ENCODE results near the gene BTBD2.

BTBD2 gene

DNA sequence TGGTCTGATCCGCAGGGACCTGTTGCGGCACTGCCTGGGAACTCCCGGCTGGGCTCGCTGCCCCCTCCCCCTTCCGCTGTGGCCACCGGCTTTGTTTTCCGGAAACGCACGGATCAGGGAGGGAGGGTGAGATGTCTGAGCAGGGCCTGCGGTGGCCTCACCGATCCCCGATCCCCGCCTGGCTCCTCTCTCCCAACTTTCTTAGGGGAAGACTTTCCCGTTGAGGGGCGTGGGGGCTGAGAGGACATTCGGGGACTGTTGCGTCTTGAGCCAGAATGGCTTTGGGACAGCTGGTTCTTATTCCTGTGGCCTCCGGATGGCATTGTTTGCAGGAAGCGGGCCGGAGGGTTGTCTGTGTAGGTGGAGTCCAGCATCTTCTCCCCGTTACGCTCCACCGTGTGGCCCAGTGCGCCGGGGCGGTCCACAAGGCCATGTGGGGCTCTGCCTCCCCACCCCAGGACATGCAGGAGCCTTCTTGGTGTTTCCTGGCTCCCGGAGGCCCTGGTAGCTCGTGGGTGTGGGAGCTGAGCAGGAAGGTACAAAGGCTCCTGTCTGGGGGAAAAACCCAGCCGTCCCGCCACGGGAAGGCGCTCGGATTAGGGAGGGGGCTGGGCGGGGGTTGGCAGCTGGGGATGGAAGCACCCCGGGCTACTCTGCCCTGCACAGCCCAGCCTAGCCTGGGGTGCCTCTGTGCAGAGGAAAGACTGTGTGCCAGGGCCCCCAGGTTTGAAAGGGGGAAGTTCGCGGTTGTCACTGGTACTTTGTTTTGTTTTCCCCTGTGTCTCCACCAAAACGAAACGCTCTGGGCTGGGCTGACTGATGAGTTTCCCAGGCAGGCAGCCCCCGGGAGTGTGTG, 73.2 kb downstream of the BTBD2 start:
- Histone ChIP-seq H3K9me2 (replicated peaks; ENCODE audit: insufficient read depth, low read length) (no peaks in the 10 kb centered on the region), H3K79me2 (ENCODE audit: low read length) (peaks cover 59% of the 10 kb centered on the region), H3K9ac (ENCODE audit: low read length) (peak overlapping the region; percentile 76), H3K36me3 (replicated peaks; ENCODE audit: insufficient read depth, low read length) (peaks cover 2% of the 10 kb centered on the region; the same call in 1 of the 2 replicates), H3K27me3 (replicated peaks; ENCODE audit: insufficient read depth, low read length) (no peaks in the 10 kb centered on the region), H3K4me1 (ENCODE audit: low read length) (peaks cover 17% of the 10 kb centered on the region), H4K20me1 (ENCODE audit: insufficient read depth, low read length) (peaks cover 30% of the 10 kb centered on the region), H3K4me2 (ENCODE audit: low read depth, low read length) (peak overlapping the region; percentile 99), H3K27ac (ENCODE audit: low read length) (peak overlapping the region; percentile 77), H3K9me3 (replicated peaks; ENCODE audit: insufficient read depth, low read length) (no peaks in the 10 kb centered on the region), H2AFZ (ENCODE audit: low read length) (peak overlapping the region; percentile 46), H3F3A (ENCODE audit: insufficient read depth, low read length) (peaks cover 28% of the 10 kb centered on the region), H3K4me3 (ENCODE audit: low read length) (peak overlapping the region; percentile 76)
- TF ChIP-seq EZH2 (optimal IDR thresholded peaks at IDR 0.05; ENCODE audit: low read depth, low read length) (no peak), EZH2phosphoT487 (IDR thresholded peaks at IDR 0.05; ENCODE audit: low read length) (no peak)
- TF ChIP-seq, protein P1, sequence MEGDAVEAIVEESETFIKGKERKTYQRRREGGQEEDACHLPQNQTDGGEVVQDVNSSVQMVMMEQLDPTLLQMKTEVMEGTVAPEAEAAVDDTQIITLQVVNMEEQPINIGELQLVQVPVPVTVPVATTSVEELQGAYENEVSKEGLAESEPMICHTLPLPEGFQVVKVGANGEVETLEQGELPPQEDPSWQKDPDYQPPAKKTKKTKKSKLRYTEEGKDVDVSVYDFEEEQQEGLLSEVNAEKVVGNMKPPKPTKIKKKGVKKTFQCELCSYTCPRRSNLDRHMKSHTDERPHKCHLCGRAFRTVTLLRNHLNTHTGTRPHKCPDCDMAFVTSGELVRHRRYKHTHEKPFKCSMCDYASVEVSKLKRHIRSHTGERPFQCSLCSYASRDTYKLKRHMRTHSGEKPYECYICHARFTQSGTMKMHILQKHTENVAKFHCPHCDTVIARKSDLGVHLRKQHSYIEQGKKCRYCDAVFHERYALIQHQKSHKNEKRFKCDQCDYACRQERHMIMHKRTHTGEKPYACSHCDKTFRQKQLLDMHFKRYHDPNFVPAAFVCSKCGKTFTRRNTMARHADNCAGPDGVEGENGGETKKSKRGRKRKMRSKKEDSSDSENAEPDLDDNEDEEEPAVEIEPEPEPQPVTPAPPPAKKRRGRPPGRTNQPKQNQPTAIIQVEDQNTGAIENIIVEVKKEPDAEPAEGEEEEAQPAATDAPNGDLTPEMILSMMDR (IDR thresholded peaks at IDR 0.05; ENCODE audit: low read length): peak; percentile 14
- peak; percentile 81 for DNase-seq

DNA sequence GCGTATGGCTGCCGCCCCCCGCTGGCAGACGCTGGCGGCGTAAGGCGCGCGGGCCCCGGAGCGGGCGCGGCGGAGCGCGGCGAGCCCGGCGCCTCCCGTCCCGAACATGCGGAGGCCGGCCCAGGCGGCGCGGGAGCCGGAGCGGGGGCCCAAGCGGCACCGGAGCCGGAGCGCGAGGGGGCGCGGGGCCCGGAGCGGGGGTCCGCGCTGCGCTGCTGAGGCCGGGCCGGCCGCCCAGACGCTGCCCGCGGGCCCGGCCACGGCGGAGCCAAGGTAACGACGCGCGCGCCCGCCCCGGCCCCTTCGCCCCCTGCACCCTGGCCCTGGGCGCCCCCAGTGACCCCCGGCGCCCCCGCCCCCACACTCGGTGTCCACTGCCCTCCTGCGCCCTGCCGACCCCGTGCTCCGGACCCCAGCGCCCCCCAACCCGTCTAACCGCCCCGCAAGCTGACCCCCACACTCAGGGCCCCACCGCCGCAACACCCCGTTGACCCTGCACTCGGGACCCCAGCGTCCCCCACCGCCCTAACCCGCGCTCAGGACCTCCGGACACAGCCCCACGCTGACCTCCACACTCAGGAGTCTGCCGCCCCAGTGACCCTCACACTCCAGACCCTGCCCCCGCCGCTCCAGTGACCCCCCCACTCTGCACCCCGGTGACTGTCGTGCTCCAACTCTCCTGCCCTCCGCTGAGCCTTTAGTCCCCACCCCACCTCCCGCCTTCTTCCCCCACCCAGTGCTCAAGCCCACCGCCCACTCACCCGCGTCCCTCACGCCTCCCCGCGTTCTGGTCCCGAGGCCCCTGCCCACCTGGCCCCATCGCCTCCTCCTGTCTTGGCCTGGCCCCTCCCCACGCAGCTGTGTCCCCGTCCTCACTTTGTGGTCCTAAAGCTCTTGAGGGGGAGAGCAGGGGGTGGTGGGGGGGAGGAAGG, 74.1 kb downstream of the BTBD2 start, which contains the start of gene CSNK1G2:
CSNK1G2 (plus strand) TSS at position 27 of the 932 bp plus-strand sequence. CDS start 28,601 bp downstream, outside the sequence.
- peak within 1 kb of the TSS; percentile 74 for H2AFZ ChIP-seq (ENCODE audit: low read length)
- peak within 1 kb of the TSS; percentile 77 for H3K27ac ChIP-seq (ENCODE audit: low read length)
- peaks cover 27% of the 10 kb centered on the region for H4K20me1 ChIP-seq (ENCODE audit: insufficient read depth, low read length)
- peaks cover 28% of the 10 kb centered on the region for H3F3A ChIP-seq (ENCODE audit: insufficient read depth, low read length)
- peak within 1 kb of the TSS; percentile 76 for H3K9ac ChIP-seq (ENCODE audit: low read length)
- no peaks in the 10 kb centered on the region for H3K9me2 ChIP-seq (replicated peaks; ENCODE audit: insufficient read depth, low read length)
- H3K4me3 ChIP-seq (ENCODE audit: low read length): peak within 1 kb of the TSS; percentile 76
- peak; percentile 15 for DNase-seq
- no peaks in the 10 kb centered on the region for H3K9me3 ChIP-seq (replicated peaks; ENCODE audit: insufficient read depth, low read length)
- no peak for TF ChIP-seq EZH2 (optimal IDR thresholded peaks at IDR 0.05; ENCODE audit: low read depth, low read length)
- TF ChIP-seq, protein P1 (IDR thresholded peaks at IDR 0.05; ENCODE audit: low read length): no peak
- no peak for TF ChIP-seq EZH2phosphoT487 (IDR thresholded peaks at IDR 0.05; ENCODE audit: low read length)
- no peaks in the 10 kb centered on the region for H3K36me3 ChIP-seq (replicated peaks; ENCODE audit: insufficient read depth, low read length)
- peak within 1 kb of the TSS; percentile 99 for H3K4me2 ChIP-seq (ENCODE audit: low read depth, low read length)
- H3K79me2 ChIP-seq (ENCODE audit: low read length): peaks cover 52% of the 10 kb centered on the region
- H3K4me1 ChIP-seq (ENCODE audit: low read length): peaks cover 17% of the 10 kb centered on the region
- H3K27me3 ChIP-seq (replicated peaks; ENCODE audit: insufficient read depth, low read length): no peaks in the 10 kb centered on the region

DNA sequence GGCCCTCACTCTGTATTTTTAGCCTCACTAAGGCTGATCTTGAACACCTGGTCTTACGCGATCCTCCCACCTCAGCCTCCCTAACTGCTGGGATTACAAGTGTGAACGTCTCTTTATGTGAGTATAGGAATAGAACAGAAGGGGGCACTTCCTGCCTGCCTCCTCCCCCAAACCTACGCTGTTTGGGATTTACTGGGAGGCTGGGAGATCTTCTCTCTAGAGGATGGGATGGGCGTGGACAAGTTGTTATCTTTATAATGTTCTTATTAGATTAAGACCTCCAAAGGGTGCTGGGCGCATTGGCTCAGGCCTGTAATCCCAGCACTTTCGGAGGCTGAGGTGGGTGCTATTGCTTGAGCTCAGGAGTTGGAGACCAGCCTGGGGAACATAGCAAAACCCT, 77.4 kb downstream of the BTBD2 start:
- Histone ChIP-seq H3K79me2 (ENCODE audit: low read length) (peaks cover 22% of the 10 kb centered on the region), H3K4me3 (ENCODE audit: low read length) (no peak overlapping the region), H4K20me1 (ENCODE audit: insufficient read depth, low read length) (peaks cover 4% of the 10 kb centered on the region), H3K4me1 (ENCODE audit: low read length) (peaks cover 9% of the 10 kb centered on the region), H3K4me2 (ENCODE audit: low read depth, low read length) (no peak overlapping the region), H3K9me2 (replicated peaks; ENCODE audit: insufficient read depth, low read length) (no peaks in the 10 kb centered on the region), H3K9ac (ENCODE audit: low read length) (no peak overlapping the region), H3K27ac (ENCODE audit: low read length) (no peak overlapping the region), H3K9me3 (replicated peaks; ENCODE audit: insufficient read depth, low read length) (no peaks in the 10 kb centered on the region), H3K27me3 (replicated peaks; ENCODE audit: insufficient read depth, low read length) (no peaks in the 10 kb centered on the region), H2AFZ (ENCODE audit: low read length) (no peak overlapping the region), H3F3A (ENCODE audit: insufficient read depth, low read length) (peaks cover 26% of the 10 kb centered on the region), H3K36me3 (replicated peaks; ENCODE audit: insufficient read depth, low read length) (no peaks in the 10 kb centered on the region)
- DNase-seq: no peak
- TF ChIP-seq EZH2 (optimal IDR thresholded peaks at IDR 0.05; ENCODE audit: low read depth, low read length) (no peak), EZH2phosphoT487 (IDR thresholded peaks at IDR 0.05; ENCODE audit: low read length) (no peak)
- TF ChIP-seq, protein P1 (IDR thresholded peaks at IDR 0.05; ENCODE audit: low read length): no peak

All from MM.1S (cell line).